Suprapubic skin (tissue), 4 donors: ENCODE measurements around the gene PPP4R3B. TPM values are rescaled to one million over a fixed set of nuclear protein-coding genes. Genes with fewer than 3 reads are reported as not detected.

ENCODE experiments used
- DNase-seq, 2 donors: peaks; one replicate each; pipeline ENCODE4 v3.0.0-alpha.2; 2019; ENCODE audit warnings: low spot score in 2 of 2
- H3K27ac ChIP-seq: fragments of 200-600 bp; sonication (generic); one replicate; pipeline ENCODE4 v1.5.1; 2019
- H3K27me3 ChIP-seq: fragments of 200-600 bp; sonication (generic); one replicate; pipeline ENCODE4 v1.5.1; 2019
- H3K36me3 ChIP-seq: fragments of 200-600 bp; sonication (generic); one replicate; pipeline ENCODE4 v1.5.1; 2019
- H3K4me1 ChIP-seq: fragments of 200-600 bp; sonication (generic); one replicate; pipeline ENCODE4 v1.5.1; 2019
- H3K4me3 ChIP-seq: fragments of 200-600 bp; sonication (generic); one replicate; pipeline ENCODE4 v1.5.1; 2019; ENCODE audit warnings: mild to moderate bottlenecking
- H3K9me3 ChIP-seq: fragments of 200-600 bp; sonication (generic); one replicate; pipeline ENCODE4 v1.5.1; 2019
- CTCF ChIP-seq, 2 donors: fragments of 200-600 bp in 1 of 2; fragments of 450-650 bp in 1 of 2; sonication (generic) in 1 of 2; IDR thresholded peaks; one replicate each; pipeline ENCODE4 v1.5.1; 2016 to 2019; ENCODE audit warnings: antibody characterized with exemption in 2 of 2, mild to moderate bottlenecking in 1 of 2, moderate library complexity in 1 of 2
- EP300 ChIP-seq: sonication (generic); formaldehyde crosslinking; IDR thresholded peaks from one replicate; pipeline ENCODE4 v1.6.1; 2017; ENCODE audit warnings: antibody characterized with exemption
- POLR2A ChIP-seq, 2 donors: fragments of 450-650 bp; IDR thresholded peaks; one replicate each; pipeline ENCODE4 v1.6.1; 2017; ENCODE audit warnings: antibody characterized with exemption in 2 of 2, mild to moderate bottlenecking in 2 of 2, moderate library complexity in 2 of 2
- POLR2AphosphoS5 ChIP-seq, 3 donors: sonication (generic); formaldehyde crosslinking; IDR thresholded peaks; one replicate each; pipeline ENCODE4 v1.6.1; 2017; ENCODE audit warnings: antibody characterized with exemption in 3 of 3
- WGBS: methylation state at CpG from one replicate; pipeline ENCODE4 v1.1.5; 2018; 5-methylcytosine and 5-hydroxymethylcytosine counted together
- total RNA-seq, 4 donors: library from RNA; depleted of rRNA; stranded (reverse); fragments of >200 nt; gene quantifications; one replicate each; pipeline ENCODE4 v1.1.0, GENCODE V29; 2016

PPP4R3B gene
- 10 to 100 TPM; 46.6 to 69.2 (median 65.4) TPM for total RNA-seq

- H3K27ac ChIP-seq = peak within 1 kb of the TSS; percentile 99
- no peaks in the 10 kb centered on the region for H3K27me3 ChIP-seq
- peaks cover 43% of the 10 kb centered on the region for H3K4me1 ChIP-seq
- H3K4me3 ChIP-seq = peak within 1 kb of the TSS; percentile 100
- peaks cover 13% of the 10 kb centered on the region for H3K36me3 ChIP-seq
- whole genome bisulfite sequencing = 1% methylated on average over 41 of the region's 82 CpGs
- DNase-seq = peak; percentile 98 to 99
- TF ChIP-seq POLR2A (IDR thresholded peaks at IDR 0.05) (peak; percentile 90 to 94), CTCF (IDR thresholded peaks at IDR 0.05) (peak; percentile 71 to 74), EP300 (no peak), POLR2AphosphoS5 (IDR thresholded peaks at IDR 0.05) (peak; percentile 96 to 99 (median 96))
- no peaks in the 10 kb centered on the region for H3K9me3 ChIP-seq
Observed at GRCh38 chr2:55617175-55618024, at the start of gene PPP4R3B. TSS of gene PPP4R3B (minus strand) at chr2:55617622. CDS start at chr2:55617285, 337 bp downstream.

GRCh38 chr2:55653255-55653654 lies 35.8 kb upstream of the PPP4R3B start:
- WGBS = 89% methylated on average over 2 of the region's 2 CpGs
- H3K36me3 ChIP-seq = peaks cover 36% of the 10 kb centered on the region
- H3K9me3 ChIP-seq = no peaks in the 10 kb centered on the region

GRCh38 chr2:55649211-55649610 lies 31.8 kb upstream of the PPP4R3B start:
- H3K9me3 ChIP-seq = no peaks in the 10 kb centered on the region
- 100% methylated on average over 1 of the region's 1 CpG for WGBS
- no peaks in the 10 kb centered on the region for H3K4me1 ChIP-seq
- no peak overlapping the region for H3K4me3 ChIP-seq
- TF ChIP-seq POLR2AphosphoS5 (IDR thresholded peaks at IDR 0.05) (no peak), EP300 (no peak), CTCF (IDR thresholded peaks at IDR 0.05) (no peak), POLR2A (IDR thresholded peaks at IDR 0.05) (no peak)
- no peak overlapping the region for H3K27ac ChIP-seq
- no peaks in the 10 kb centered on the region for H3K27me3 ChIP-seq
- DNase-seq = no peak
- H3K36me3 ChIP-seq = peaks cover 47% of the 10 kb centered on the region

More at GRCh38 chr2:55653255-55653654, 35.8 kb upstream of the PPP4R3B start:
- Histone ChIP-seq H3K27me3 (no peaks in the 10 kb centered on the region), H3K4me1 (no peaks in the 10 kb centered on the region), H3K27ac (no peak overlapping the region), H3K4me3 (no peak overlapping the region)
- no peak for DNase-seq
- TF ChIP-seq POLR2A (IDR thresholded peaks at IDR 0.05) (no peak), CTCF (IDR thresholded peaks at IDR 0.05) (no peak), EP300 (no peak), POLR2AphosphoS5 (IDR thresholded peaks at IDR 0.05) (no peak)

- no peak for TF ChIP-seq CTCF (IDR thresholded peaks at IDR 0.05)
- TF ChIP-seq EP300 = no peak
- TF ChIP-seq POLR2AphosphoS5 (IDR thresholded peaks at IDR 0.05) = no peak
- no peak for TF ChIP-seq POLR2A (IDR thresholded peaks at IDR 0.05)
- peaks cover 67% of the 10 kb centered on the region for H3K36me3 ChIP-seq
- no peaks in the 10 kb centered on the region for H3K27me3 ChIP-seq
- H3K27ac ChIP-seq = no peak overlapping the region
- H3K4me3 ChIP-seq = no peak overlapping the region
- DNase-seq = no peak
- no peaks in the 10 kb centered on the region for H3K4me1 ChIP-seq
- H3K9me3 ChIP-seq = no peaks in the 10 kb centered on the region
- WGBS = 93% methylated on average over 3 of the region's 3 CpGs
Observed at GRCh38 chr2:55636831-55637230, 19.4 kb upstream of the PPP4R3B start.

- Histone ChIP-seq H3K9me3 (no peaks in the 10 kb centered on the region), H3K27me3 (no peaks in the 10 kb centered on the region), H3K4me3 (no peak overlapping the region), H3K36me3 (peaks cover 9% of the 10 kb centered on the region), H3K27ac (no peak overlapping the region), H3K4me1 (no peaks in the 10 kb centered on the region)
- DNase-seq = no peak
- TF ChIP-seq CTCF (IDR thresholded peaks at IDR 0.05) (no peak), POLR2AphosphoS5 (IDR thresholded peaks at IDR 0.05) (no peak), POLR2A (IDR thresholded peaks at IDR 0.05) (no peak), EP300 (no peak)
- 92% methylated on average over 2 of the region's 2 CpGs for WGBS
Observed at GRCh38 chr2:55628931-55629330, 11.5 kb upstream of the PPP4R3B start.
